ENCODE results near the gene VSIR.

VSIR gene

DNA sequence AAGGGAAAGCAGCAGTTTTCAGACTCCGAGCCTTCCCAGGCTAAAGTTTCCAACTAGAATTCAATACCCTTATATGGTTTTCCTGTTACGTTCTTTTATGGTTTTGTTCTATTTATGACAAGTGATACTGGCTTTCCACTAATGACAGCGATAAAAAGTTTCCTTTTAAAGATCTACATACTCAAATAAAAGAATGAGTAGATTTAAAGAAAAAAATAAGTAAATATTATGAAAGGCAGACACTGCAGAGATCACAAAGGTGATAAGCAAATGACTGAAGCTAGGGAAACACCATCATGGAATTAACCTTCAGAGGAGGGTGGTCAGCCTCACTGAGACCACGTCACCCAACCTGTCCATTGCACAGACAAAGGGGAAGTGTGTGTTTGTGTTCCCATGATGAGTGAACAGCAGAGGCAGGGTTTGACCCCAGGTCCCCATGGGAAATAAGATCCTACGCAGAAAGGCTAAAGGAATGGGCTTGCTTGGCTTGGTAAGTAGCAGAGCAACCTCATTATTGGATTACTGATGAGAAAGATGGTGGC, 4.0 kb downstream of the VSIR start:
- TF ChIP-seq, protein P1, sequence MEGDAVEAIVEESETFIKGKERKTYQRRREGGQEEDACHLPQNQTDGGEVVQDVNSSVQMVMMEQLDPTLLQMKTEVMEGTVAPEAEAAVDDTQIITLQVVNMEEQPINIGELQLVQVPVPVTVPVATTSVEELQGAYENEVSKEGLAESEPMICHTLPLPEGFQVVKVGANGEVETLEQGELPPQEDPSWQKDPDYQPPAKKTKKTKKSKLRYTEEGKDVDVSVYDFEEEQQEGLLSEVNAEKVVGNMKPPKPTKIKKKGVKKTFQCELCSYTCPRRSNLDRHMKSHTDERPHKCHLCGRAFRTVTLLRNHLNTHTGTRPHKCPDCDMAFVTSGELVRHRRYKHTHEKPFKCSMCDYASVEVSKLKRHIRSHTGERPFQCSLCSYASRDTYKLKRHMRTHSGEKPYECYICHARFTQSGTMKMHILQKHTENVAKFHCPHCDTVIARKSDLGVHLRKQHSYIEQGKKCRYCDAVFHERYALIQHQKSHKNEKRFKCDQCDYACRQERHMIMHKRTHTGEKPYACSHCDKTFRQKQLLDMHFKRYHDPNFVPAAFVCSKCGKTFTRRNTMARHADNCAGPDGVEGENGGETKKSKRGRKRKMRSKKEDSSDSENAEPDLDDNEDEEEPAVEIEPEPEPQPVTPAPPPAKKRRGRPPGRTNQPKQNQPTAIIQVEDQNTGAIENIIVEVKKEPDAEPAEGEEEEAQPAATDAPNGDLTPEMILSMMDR (conservative IDR thresholded peaks at IDR 0.05; ENCODE audit: low read depth, low read length) = no peak
- peak overlapping the region; percentile 6 for H3K4me3 ChIP-seq (ENCODE audit: low read depth, low read length)
- DNase-seq (ENCODE audit: low read depth) = peak; percentile 54

DNA sequence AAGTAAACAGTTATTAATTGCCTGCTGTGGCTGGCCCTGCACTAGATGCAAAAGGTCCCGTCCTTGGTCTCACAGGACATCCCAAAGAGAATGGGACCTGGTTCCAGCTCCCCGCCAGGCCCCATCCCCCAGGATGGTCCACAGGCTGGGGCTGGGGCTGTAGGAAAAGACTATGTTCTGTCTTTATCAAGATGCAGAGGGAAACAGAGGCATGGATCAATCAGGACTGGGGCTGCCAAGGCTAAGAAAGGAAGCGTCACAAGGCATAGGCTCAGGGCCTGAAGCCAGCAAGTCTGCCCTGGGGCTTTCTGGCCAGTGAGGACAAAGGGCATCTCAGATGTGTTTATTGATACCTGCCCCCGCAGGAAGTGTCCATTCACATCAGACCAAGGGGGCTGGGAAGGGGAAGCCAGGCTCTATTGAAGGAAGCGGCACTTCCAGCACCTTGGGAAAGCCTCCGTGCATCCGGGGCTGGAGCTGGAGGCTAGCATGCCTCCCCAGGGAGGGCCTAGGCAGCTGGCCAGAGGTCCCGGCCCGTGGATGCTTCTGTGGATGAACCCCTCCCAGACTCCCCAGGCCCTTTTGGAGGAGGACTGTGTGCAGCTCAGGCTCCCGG, 5.8 kb downstream of the VSIR start:
- H3K4me3 ChIP-seq (ENCODE audit: low read depth, low read length) = no peak overlapping the region
- peak; percentile 80 for DNase-seq (ENCODE audit: low read depth)
- TF ChIP-seq, protein P1 (conservative IDR thresholded peaks at IDR 0.05; ENCODE audit: low read depth, low read length) = no peak

DNA sequence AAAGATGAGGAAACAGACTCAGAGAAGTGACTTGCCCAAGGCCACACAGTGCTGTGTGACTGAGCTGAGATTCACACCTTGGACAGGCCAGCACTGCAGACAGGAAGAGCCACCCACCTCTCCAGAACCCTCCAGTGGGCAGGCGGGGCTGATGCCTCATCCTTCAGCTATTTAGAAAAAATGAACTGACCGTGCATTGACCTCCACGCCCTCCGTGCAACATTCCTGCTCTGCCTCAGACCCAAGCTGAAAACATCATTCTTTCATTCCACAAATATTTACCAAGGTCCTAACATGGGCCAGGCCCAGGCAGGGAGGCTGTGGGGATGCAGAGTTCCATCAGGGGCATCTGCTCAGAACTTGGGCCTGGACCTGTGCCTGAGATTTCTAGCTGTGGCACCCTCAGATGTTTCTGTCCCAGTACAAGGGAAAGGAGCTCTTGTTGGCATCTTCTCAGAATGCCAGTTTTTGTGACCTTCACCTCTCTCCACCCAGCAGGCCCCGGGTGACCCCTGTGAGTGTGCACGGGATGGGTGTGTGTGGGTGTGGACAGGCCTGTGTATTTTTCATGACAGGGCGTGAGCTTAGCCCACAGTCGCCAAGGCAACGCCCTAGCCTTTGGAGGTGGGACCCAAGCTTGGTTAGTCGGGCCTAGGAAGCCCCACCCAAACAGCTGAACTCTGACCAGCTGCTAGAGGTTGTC, 6.5 kb downstream of the VSIR start:
- H3K4me3 ChIP-seq (ENCODE audit: low read depth, low read length) = no peak overlapping the region
- TF ChIP-seq, protein P1 (conservative IDR thresholded peaks at IDR 0.05; ENCODE audit: low read depth, low read length) = no peak
- DNase-seq (ENCODE audit: low read depth) = peak; percentile 97

DNA sequence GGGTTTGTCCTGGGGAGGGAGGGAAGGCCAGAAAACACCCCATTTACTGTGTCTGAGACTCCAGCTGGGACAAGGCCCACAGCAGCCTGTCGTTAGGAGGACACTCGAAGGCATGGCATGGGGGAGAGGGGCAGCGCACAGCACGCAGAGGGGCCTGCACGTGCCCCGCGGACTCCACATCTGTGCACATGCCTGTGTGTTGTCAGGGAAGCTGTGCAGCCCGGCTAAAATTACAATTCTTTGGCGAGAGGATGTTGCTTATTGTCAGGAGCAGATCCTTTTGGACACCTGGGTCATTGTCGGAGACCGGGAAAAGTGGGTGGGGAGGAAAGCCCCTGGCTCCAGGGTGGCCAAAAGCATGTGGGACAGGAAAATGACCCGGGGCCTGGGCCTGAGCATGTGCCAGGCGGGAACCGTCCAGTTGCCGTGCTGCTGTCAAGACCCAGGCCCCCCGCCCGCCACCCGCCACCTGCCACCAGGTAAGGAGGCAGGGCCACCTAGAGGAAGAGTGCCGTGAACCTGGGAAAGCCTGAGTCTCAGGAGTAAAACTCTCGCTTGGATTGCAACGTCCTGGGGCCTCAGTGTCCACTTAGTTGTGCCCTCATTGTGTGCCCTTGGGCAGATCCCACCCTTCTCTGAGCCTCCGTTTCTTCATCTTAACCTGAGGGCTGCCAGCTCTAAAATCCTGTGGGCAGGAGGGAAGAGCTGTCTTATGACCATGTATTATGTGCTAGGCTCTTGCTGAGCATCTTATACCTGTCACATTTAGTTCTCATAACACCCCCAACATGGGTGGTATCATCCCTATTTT, 7.2 kb downstream of the VSIR start:
- TF ChIP-seq, protein P1 (conservative IDR thresholded peaks at IDR 0.05; ENCODE audit: low read depth, low read length) = no peak
- H3K4me3 ChIP-seq (ENCODE audit: low read depth, low read length) = no peak overlapping the region

DNA sequence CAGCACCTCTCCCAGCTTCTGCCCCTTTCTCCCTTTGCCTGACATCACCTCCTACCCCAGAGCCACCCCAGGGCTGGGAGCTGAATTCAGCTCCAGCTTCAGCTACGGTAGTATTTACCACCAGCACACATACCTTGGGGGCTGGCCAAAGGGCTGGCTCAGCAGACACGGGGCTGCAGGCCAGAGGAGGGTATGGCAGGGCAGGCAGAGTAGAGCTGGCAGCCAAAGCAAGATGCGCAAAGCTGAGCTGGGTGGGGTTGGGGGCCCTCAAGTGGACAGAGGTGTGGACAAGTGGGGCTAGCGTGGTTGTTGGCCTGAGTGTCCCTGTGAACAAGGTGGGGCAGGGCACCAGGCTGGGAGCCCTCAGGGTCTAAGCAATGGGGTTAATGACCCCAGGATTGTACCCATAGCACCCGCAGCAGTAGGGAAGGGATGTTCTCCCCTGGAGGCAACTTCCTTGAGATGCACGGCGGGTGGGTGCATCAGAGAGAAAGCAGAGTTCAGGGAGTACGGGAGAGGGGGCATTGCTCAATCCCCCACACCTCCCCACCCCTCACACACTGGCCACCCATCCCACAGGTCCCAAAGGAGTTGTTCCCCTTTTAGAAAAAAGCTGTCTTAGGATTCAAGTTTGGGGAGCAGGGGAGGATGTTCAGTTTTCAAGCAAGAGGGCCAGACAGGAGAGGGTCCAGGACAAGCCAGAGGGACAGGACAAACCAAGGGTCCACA, 8.0 kb downstream of the VSIR start:
- TF ChIP-seq, protein P1 (conservative IDR thresholded peaks at IDR 0.05; ENCODE audit: low read depth, low read length) = no peak
- H3K4me3 ChIP-seq (ENCODE audit: low read depth, low read length) = no peak overlapping the region
- DNase-seq (ENCODE audit: low read depth) = peak; percentile 32

More for the DNA sequence above, 7.2 kb downstream of the VSIR start:
- no peak for DNase-seq (ENCODE audit: low read depth)

DNA sequence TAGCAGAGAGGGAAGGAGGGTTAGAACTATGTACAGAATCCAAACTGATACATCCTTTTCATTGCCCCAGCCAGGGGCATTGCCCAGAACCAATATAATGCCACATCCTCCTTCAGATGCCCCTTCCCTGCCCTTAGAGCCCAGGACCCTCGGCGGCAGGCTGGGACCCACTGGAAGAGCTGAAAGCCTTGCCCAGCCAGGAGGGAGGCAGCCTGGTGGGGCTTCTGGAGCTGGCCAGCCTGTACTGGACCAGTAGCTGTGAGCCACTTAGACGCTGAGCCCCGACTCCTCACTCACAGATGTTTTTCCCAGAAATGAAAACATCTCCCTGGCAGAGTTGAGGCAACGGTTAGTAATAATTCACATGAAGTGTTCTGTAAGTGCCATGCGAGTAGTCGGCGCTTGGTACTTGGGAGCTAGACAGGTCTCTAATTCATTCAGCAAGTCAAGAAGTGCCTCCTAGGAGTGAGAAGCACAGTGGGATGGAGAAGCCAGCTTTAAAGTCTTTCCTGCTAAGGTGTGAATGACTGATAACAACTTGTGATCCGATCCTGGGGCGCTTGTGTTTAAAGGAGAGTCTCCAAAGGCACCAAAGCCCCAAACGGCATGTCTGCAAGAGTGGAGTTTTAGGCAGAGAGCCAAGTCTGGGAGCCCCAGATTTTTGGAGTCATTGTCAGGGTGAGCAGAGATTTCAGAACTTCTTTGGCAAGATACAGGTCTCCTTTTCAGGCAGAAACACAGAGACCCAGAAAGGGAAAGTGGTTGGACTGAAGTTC, 9.8 kb downstream of the VSIR start:
- no peak for DNase-seq (ENCODE audit: low read depth)

More for the DNA sequence above, 9.8 kb downstream of the VSIR start:
- TF ChIP-seq, protein P1 (conservative IDR thresholded peaks at IDR 0.05; ENCODE audit: low read depth, low read length) = no peak
- no peak overlapping the region for H3K4me3 ChIP-seq (ENCODE audit: low read depth, low read length)

Data from choroid plexus epithelial cell (primary cell).